Stimulated activated naive CD4-positive, alpha-beta T cell (primary cell): ENCODE data around the gene LRRC8C.
"Not testable (repeated sequence)": the region's sequence is repeated elsewhere in the genome, so short reads cannot be mapped to it uniquely, and the experiment has no call there.

Experiments used
- DNase-seq, 6 experiments: peaks; one replicate each; lab custom pipeline; 2025; lab: John Stamatoyannopoulos, UW

Gene LRRC8C

DNA sequence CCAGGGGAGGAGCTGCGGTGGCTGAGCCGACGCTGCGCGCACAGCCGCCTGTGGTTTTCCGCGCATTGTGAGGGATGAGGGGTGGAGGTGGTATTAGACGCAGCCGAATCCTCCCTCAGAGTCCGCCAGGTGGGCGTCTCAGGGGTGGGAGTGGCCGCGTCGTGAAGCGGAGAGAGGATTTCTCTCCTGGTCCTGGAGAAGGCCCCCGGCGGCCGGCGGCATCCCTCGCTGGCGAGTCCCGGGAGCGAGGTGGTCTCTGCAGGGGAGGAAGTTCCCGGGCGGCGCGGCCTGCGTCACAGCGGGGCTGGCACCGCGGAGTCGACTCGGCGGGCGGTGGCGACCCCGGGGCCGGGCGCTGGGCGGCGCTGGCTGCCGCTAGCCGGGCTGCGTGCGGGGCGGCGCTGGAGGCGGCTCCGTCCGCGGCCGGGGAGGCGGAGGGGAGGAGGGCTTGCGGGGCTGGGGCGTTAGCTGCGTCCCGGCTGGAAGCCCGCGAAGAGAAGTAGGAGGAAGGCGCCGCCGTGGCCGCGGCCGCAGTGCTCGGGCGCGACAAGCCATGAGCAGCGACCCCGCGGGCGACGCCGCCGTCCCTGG, at the start of gene LRRC8C:
LRRC8C (plus strand) TSS at position 464 of the 591 bp plus-strand sequence. CDS start 53,354 bp downstream, outside the sequence.
- DNase-seq, result peak; percentile 76 to 98 (median 88)

DNA sequence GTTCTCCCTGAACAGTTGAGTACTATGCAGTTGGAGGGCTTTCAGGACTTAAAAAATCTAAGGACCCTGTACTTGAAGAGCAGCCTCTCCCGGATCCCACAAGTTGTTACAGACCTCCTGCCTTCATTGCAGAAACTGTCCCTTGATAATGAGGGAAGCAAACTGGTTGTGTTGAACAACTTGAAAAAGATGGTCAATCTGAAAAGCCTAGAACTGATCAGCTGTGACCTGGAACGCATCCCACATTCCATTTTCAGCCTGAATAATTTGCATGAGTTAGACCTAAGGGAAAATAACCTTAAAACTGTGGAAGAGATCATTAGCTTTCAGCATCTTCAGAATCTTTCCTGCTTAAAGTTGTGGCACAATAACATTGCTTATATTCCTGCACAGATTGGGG, 48.7 kb upstream of the LRRC8C start:
- DNase-seq, result no peak

DNA sequence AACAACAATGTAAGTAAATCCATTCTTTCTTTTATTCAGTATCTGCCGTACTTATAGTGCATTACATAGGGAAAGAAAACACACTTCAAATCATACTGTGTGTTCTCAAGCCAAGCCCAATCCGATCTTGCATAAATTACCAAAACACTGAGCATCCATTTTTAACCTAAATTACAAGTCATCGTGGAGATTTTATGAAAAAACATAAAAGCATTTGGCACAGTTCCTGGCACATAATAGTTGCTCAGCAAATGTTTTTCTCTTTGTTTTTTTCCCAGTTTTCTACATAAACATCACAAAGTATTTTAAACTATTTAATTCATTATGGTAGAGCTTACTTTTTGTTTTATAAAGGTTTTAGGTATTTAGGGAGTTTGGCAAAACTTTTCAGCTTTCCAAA, 48.1 kb upstream of the LRRC8C start:
- DNase-seq, result no peak

DNA sequence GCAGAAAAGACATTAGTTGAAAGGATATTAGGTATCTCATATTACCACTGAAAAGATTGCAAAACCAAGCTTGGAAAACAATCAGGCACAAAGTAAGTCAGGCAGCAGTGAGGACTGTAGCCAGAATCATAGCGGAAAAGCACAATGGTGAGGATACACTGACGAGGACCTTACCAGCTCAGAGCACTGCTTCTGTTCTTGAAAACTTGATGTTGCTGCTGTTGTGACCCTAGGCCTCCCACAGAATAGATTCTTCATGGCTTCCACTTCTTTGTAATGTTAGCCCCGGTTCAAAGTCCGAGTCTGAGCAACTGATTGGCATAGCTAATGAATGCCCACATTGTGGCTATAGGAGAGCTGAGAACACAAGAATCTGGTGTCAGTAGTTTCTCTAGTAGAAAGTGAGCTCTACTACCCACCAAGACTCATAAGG, 45.2 kb upstream of the LRRC8C start:
- DNase-seq, result no peak

DNA sequence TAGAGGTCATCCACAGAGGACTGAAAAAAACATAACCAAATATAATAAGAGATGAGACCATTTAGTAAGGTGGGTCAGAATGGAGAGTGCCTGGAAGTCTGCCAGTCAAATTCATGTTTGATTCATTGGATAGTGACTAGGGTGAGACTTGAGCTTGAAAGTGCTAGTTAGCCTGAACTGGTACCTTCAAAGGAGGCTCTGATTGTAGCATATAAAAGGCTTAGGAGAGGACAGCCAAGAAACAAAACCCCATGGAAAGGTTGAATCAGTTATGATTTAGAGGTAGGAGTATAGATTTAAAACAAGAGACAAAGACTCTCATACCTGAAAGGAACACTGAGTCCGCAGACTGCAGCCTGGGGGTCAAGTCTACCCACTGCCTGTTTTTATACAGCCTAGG, 44.4 kb upstream of the LRRC8C start:
- DNase-seq, result no peak

DNA sequence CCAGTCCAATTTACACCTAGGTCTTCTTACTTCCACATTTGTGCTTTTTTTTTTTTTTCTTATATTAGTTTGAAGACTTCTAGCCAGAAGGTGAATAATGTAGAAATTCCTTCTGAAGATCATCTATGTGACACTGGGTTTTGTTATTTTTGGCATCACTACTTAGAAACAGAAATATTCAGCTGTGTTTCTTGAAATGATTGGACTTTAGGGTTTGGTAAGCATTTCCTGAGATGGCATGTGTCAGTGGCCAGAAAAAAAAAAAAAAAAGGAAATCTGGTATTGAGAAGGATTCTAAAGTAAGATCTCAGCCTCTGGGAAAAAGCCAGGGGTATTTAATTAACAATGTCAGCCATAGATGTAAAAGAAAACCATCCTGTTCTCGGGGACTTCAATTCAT, 43.4 kb upstream of the LRRC8C start:
- DNase-seq, result no peak

DNA sequence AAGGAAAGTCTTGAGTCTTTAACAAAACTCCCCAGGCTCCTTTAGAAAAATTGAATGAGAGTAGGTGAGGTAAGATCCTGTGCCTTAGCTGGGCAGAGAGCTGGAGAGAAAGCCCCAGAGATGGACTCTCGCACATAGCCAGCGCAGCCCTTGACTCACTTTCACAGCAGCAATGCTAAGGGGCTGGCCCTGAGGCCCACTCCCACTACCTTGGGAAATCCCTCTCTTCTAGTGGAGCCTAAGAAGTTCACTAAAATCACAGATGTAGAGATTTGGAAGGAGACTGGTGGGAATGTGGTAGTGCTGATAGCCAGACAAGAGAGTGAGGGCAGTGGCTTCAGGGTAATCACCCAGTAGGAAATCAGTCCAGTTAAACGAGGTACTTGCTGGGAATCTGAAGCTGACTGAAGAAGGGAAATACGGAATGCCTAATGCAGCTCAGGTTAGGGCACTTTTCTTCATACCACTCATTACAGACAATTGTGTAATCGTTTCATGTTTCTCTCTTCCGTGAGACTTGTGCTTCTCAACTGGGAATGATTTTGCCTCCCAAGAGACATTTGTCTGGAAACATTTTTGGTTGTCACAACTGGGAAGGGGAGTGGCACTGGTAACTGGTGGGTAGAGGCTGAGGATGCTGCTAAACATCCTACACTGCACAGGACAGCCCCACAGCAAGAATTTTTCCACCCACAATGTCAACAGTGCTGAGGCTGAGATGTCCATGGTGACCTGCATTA, 42.4 kb upstream of the LRRC8C start:
- DNase-seq, result no peak

DNA sequence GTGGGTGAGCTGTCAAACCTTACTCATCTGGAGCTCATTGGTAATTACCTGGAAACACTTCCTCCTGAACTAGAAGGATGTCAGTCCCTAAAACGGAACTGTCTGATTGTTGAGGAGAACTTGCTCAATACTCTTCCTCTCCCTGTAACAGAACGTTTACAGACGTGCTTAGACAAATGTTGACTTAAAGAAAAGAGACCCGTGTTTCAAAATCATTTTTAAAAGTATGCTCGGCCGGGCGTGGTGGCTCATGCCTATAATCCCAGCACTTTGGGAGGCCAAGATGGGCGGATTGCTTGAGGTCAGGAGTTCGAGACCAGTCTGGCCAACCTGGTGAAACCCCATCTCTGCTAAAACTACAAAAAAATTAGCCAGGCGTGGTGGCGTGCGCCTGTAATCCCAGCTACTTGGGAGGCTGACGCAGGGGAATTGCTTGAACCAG, 40.0 kb upstream of the LRRC8C start:
- not testable (repeated sequence) for DNase-seq

DNA sequence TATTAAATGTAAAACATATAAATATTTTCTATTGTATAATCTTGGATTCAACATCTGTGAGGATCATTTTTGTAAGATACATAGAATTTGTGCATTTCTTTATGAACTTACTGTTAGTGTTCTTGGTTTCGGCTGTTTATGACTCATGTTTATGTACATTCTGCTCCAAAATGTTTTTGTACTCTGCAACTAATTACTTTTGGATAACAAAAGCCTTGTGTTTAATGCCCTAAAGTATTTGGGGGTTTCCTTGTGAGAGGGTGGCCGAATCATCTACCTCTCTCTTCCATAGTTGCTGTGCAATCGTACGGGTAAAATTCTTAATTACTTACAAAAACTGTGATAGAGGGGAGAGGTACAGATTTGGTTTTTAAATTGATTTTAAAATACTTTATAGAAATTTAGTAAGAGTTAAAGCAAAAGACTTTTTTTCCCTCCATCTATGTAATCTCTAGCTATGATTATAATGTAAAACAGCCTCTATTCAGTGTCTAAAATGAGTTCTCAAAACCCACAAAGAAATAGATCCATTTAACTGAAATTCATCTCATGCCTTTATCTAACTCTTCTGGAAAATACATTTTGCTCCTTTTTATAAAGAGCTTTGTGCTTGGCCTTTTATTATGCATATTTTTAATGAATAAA, 38.7 kb upstream of the LRRC8C start:
- DNase-seq, result no peak

DNA sequence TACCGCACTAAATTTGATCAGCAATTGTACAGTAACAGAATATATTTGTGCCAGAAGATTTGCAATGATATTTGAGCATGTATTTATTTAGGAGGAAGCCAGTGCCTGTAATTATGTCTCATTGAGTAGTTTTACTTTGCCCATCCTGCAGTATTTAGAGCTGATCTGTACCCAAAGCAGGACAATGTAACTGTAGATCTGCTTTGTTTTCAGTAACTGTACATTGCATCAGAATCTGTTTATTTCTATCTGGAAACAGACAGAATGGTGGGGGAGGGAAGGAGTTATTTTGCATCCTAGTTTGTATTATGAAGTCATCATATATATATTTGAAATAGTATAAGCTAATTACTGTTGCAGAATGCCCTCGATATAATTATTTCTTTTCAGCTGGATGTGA, 36.2 kb upstream of the LRRC8C start:
- no peak for DNase-seq

DNA sequence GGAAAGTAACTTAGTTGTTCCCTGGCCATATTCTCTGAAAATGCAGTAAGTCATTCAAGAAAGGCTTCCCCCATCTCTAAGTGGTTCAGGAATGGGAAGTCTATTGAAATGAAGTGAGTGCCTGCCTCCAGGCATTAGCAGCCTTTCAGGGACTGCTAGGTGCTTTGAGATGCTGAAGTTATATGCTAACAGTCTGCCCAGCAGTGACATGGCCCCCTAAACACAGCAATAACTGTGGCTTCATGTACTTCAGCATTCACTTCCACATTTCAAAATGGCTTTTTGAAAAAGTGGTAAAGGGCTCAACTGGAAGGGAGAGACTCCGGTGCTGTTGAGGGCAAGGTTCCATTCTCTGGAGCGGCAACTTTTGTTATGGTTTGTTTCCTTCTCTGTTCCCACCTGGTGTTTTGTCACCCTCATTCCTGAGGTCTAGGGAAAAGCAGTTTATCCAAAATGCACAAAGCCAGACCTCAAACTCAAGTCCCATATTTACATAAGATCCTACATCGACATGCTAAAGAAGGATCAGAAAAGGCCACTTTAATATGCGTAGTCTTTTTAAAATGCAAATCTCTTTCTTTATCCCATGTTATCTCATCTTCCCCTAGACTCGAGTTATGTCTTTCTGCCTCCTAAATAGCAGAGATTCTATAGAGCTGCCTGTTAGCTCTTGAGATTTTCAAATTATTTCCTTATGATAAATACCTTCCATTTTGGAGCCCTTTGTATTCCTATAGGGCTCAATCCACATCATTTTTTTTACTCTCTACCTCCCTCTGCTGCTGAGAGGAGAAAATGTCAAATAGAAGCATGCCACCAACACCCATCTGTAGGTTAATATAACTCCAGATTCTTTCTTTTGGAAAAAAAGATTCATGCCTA, 34.2 kb upstream of the LRRC8C start:
- peak in 2 of 6 experiments; percentile 35 to 37 for DNase-seq

DNA sequence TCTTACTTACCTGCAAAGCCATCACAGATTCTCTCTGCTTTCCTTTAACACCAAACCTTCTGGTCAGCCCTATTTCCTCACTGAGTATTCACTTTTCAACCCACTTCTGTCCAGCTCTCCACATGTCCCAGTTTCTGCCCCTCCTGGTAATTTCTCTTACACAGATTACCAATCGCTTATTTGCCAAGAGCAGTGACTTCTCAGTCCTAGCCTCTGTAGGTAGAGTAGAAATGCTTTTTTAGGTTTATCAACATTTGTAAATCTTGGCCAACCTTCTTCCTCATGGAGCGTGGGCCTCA, 33.6 kb upstream of the LRRC8C start:
- no peak for DNase-seq

DNA sequence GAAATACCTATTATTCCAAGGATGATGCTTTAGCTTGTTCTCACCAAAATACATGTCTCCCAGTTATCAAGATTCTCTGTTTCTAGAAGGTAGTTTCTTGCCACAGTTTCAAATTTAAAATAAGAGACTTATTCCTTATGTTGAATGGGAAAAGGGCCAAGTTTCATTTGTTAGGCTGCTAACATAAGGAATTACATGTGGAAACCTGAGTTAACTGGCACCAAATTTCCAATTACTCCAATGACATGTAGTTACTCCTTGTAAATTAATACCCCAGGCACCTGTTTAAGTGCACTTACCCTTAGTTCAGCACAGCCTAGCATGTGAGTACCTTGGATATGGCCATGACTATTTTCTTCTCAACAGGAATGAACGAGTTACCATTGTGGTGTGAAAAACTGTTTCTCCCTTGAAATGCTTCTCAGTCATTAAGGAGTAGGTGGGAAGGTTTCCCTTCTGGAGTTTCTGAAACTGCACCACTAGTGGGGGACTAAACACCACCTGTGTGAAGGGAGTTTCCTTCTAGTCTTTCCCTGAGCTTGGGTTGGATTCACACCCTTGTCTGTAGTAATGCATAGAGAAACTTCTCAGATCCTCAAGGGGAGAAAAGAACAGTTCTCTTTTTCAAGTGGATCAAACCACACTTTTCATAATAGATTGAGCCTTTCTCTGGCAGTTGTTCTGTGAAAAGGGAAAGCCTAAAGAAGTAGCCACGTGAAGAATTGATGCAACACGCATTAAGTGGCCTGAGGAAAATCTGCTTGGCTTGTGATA, 32.3 kb upstream of the LRRC8C start:
- no peak for DNase-seq

DNA sequence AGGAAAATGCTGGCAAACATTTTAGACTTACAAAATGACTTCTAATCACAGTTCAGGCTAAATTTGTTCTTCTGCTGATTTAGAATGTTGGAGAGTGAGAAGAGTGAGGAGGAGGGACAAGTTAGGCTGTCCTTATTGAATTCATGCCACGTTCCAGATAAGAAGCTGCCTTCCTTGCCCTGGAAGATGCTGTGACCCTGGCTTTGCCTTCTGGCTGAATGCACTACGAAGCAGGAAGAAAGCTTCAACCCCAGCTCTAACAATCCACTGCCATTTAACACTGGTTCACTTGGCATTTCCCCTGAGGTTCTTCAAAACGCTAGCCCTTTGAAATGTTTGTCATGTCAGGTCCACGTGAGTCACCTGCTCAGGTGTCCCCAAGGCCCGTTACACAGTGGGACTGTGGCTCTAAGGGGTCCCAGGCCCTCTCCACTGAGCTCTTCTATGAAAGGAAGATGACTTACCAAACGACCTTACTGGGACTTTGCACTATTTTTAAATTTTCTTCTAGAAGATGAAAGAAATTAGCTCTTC, 30.0 kb upstream of the LRRC8C start:
- DNase-seq, result no peak

DNA sequence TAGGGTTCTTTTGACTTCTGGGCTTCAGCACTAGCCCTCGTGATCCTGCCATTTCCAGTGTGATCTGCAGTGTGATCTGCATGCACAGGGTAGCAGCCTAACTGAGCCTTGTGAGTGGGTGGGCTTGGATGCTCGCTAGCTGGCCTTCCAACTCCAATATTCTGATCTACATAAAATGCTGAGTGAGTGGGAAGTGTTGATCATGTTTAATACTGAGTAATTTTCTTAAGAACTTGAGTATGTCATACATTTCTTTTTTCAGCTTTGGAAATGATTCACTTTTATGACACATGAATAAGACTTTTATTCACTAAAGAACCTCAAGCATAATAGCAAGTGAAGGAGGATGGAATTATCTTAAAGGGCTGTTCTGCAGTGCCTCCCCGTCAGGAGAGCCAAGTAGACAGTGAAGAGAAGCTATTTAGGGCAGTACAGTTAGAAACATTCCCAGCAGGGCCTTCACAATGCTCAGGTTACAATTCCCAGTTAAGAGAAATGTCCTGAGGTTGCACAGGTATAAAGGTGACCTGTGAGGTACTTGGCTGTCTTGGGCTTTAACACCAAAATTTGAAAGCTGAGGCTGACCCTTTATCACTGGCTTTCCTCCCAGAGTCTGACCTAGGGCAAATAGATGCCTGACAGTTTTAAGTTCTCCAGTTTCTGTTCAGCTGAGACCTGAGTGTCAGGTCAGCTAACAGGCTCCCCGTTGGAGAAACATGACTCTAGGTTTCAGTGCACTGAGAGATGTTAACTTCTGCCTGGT, 29.1 kb upstream of the LRRC8C start:
- DNase-seq, result no peak

DNA sequence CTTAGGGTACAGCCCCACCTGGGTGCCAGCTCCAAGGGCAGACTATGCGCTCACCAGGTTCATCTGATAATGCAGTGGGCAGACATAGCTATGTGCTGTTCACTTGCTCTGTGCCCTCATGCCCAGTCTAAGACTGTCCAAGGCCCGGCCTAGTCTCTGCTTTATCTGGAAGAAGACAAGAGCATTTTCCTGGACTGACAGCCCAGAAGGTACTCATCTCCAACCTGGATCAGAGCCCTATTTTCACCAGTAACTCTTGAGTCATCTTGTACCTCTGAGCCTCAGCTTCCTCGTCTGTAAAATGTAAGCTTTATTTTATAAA, 28.5 kb upstream of the LRRC8C start:
- DNase-seq, result no peak

DNA sequence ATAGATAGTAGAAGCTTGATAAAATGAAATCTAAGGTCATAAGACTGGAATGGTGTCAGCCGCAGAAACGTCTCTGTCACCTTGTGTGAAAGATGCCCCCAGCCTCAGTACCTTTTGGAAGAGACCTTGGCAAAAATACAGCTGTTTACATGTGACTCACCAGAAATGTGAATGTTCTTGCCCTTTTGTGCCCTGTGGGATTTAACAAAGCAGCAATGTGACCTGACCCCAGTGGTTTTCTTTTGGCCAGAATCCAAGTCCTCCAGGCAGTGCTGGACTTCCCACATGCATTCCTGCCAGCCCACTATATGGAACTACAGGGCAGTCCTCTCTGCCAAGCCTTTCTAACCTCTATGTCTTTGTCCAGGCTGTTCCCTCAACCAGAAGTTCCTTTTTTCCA, 27.2 kb upstream of the LRRC8C start:
- DNase-seq, result no peak

DNA sequence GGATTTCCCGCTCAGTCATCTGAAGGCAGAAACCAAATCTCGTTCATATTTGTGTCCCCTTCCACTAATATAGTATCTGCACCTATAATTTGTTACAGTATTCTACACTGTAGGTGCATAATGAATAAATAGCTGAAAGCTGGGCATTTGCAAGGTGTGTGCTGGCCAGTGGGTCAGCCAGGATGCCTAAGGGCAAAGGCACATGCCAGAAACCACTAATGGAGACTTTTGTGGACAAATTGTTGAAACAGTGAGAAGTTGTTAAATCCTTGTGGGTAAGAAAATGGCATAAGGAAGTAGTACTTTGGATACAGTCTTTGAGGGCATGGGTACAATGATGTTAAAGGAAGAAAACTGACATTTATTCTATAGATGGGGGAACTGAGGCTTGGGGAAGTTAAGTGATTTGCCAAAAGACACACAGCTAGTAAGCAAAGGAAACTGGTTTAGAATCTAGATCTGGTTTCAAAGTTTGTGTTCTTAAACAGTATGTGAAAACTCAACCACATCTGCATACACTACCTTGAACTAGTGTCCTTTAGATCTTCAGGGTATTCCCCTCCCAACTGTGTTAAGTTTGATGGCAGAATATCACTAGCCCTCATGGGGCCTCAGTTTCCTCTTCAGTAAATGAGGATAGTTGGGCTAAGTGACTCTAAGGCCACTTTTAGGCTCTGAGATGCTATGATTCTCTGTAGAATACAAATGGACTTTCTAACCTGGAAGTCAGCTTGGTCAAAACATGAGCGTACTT, 26.5 kb upstream of the LRRC8C start:
- DNase-seq, result peak in 3 of 6 experiments; percentile 27 to 60 (median 44)

DNA sequence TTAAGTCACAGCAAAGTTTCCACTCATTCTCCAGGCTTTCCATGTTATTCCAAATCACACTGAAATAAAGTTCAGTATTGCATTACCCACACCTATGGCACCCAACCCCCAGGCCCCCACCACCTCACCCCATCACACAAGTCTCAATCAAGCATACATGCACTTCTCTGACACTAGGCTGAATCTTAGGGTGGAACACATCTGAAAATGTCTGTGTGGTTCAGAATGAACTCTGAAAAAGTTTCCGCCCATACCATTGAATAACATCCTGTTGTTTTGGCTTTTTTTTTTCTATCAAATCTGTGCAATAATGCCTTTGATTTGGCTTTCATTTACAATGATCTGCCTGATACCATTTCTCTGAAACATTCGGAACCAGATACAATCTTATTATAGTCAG, 25.8 kb upstream of the LRRC8C start:
- DNase-seq, result peak; percentile 32 to 85 (median 68)
